HG03103 (cell line): ENCODE measurements around the gene MTMR6.

ENCODE experiments used
- ATAC-seq: cut with Tn5 transposase; IDR thresholded peaks from one replicate; pipeline ENCODE4 v1.9.1; 2021; ENCODE audit warnings: low read depth; ENCODE audit not compliant: unreplicated experiment

Gene MTMR6

GRCh38 chr13:25224151-25224550 lies 63.1 kb downstream of the MTMR6 start:
- no peak for ATAC-seq

GRCh38 chr13:25222740-25223139 lies 64.5 kb downstream of the MTMR6 start:
- no peak for ATAC-seq

- no peak for ATAC-seq
Measured at GRCh38 chr13:25218019-25218418, 69.3 kb downstream of the MTMR6 start.

- ATAC-seq: no peak
Measured at GRCh38 chr13:25217023-25217885, 70.0 kb downstream of the MTMR6 start.

- no peak for ATAC-seq
Measured at GRCh38 chr13:25215253-25215575, 72.1 kb downstream of the MTMR6 start.

GRCh38 chr13:25214491-25215252 lies 72.6 kb downstream of the MTMR6 start:
- ATAC-seq: no peak

- no peak for ATAC-seq
Measured at GRCh38 chr13:25213715-25214114, 73.6 kb downstream of the MTMR6 start.

- no peak for ATAC-seq
Measured at GRCh38 chr13:25210842-25211569, 76.3 kb downstream of the MTMR6 start.

- ATAC-seq: no peak
Measured at GRCh38 chr13:25207291-25207810, 79.9 kb downstream of the MTMR6 start.

GRCh38 chr13:25204863-25205262 lies 82.4 kb downstream of the MTMR6 start:
- no peak for ATAC-seq

GRCh38 chr13:25203127-25203740 lies 84.1 kb downstream of the MTMR6 start:
- no peak for ATAC-seq

GRCh38 chr13:25200783-25201182 lies 86.5 kb downstream of the MTMR6 start:
- ATAC-seq: no peak

- no peak for ATAC-seq
Measured at GRCh38 chr13:25198647-25199046, 88.6 kb downstream of the MTMR6 start.

- ATAC-seq: no peak
Measured at GRCh38 chr13:25196971-25197370, 90.3 kb downstream of the MTMR6 start.
